ENCODE measurements around the gene CDH22. TPM values are rescaled to one million over a fixed set of nuclear protein-coding genes. Genes with fewer than 3 reads are reported as not detected.

Gene CDH22
- total RNA-seq, 1 experiment from 2014 or later: not detected

GRCh38 chr20:46343348-46343974 is 35.2 kb upstream of the CDH22 start:
- POLR2A ChIA-PET: no interaction called here

GRCh38 chr20:46342451-46343347 is 34.4 kb upstream of the CDH22 start:
- intact Hi-C loops (cut with micrococcal nuclease; ENCODE audit: unreplicated experiment) (no loop called here), in situ Hi-C loops (cut with HindIII; ENCODE audit: low pct_unique_long_range_greater_than_20kb, low sequenced_read_pairs) (no loop called here)
- H3K27me3 ChIP-seq (ENCODE audit: control insufficient read depth, insufficient read depth, low read length): peaks cover 12% of the 10 kb centered on the region
- ChIA-PET POLR2A (no interaction called here), CTCF (interaction anchor here (0.6 kb wide), 1 partner anchor 195 kb away, joined by 3 read pairs; no protein-coding TSS in a partner anchor)
- no TSS peak for BruUV-seq (replicated peaks)
- H3K4me1 ChIP-seq (ENCODE audit: control insufficient read depth, insufficient read depth, low read length): no peaks in the 10 kb centered on the region
- no peaks in the 10 kb centered on the region for H3K36me3 ChIP-seq (ENCODE audit: control insufficient read depth, insufficient read depth, low read length)
- H3K9me3 ChIP-seq (ENCODE audit: control insufficient read depth, insufficient read depth, low read depth, low read length): no peaks in the 10 kb centered on the region
- DNase-seq (ENCODE audit: low read depth, low spot score): no peak
- H3K4me3 ChIP-seq (ENCODE audit: low read depth in 2 of 2, low read length in 2 of 2): no peak overlapping the region
- TF ChIP-seq, protein P1, sequence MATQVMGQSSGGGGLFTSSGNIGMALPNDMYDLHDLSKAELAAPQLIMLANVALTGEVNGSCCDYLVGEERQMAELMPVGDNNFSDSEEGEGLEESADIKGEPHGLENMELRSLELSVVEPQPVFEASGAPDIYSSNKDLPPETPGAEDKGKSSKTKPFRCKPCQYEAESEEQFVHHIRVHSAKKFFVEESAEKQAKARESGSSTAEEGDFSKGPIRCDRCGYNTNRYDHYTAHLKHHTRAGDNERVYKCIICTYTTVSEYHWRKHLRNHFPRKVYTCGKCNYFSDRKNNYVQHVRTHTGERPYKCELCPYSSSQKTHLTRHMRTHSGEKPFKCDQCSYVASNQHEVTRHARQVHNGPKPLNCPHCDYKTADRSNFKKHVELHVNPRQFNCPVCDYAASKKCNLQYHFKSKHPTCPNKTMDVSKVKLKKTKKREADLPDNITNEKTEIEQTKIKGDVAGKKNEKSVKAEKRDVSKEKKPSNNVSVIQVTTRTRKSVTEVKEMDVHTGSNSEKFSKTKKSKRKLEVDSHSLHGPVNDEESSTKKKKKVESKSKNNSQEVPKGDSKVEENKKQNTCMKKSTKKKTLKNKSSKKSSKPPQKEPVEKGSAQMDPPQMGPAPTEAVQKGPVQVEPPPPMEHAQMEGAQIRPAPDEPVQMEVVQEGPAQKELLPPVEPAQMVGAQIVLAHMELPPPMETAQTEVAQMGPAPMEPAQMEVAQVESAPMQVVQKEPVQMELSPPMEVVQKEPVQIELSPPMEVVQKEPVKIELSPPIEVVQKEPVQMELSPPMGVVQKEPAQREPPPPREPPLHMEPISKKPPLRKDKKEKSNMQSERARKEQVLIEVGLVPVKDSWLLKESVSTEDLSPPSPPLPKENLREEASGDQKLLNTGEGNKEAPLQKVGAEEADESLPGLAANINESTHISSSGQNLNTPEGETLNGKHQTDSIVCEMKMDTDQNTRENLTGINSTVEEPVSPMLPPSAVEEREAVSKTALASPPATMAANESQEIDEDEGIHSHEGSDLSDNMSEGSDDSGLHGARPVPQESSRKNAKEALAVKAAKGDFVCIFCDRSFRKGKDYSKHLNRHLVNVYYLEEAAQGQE (IDR thresholded peaks at IDR 0.05; ENCODE audit: insufficient read depth in 1 of 2, low read depth in 2 of 2, low read length in 1 of 2): no peak
- no peak for TF ChIP-seq TCF7L2 (IDR thresholded peaks at IDR 0.05; ENCODE audit: low read depth, low read length)
- TF ChIP-seq SIN3A (IDR thresholded peaks at IDR 0.05; ENCODE audit: borderline replicate concordance, insufficient read depth, low read depth, low read length): no peak
- TF ChIP-seq POLR2AphosphoS5 (IDR thresholded peaks at IDR 0.05; ENCODE audit: low read depth, low read length): no peak
- TF ChIP-seq, protein P2, sequence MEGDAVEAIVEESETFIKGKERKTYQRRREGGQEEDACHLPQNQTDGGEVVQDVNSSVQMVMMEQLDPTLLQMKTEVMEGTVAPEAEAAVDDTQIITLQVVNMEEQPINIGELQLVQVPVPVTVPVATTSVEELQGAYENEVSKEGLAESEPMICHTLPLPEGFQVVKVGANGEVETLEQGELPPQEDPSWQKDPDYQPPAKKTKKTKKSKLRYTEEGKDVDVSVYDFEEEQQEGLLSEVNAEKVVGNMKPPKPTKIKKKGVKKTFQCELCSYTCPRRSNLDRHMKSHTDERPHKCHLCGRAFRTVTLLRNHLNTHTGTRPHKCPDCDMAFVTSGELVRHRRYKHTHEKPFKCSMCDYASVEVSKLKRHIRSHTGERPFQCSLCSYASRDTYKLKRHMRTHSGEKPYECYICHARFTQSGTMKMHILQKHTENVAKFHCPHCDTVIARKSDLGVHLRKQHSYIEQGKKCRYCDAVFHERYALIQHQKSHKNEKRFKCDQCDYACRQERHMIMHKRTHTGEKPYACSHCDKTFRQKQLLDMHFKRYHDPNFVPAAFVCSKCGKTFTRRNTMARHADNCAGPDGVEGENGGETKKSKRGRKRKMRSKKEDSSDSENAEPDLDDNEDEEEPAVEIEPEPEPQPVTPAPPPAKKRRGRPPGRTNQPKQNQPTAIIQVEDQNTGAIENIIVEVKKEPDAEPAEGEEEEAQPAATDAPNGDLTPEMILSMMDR (IDR thresholded peaks at IDR 0.05): no peak
- ATAC-seq: no peak
- no peak overlapping the region for H3K27ac ChIP-seq (ENCODE audit: low read length)

More at GRCh38 chr20:46343348-46343974, 35.2 kb upstream of the CDH22 start:
- Histone ChIP-seq H3K27ac (ENCODE audit: low read length) (no peak overlapping the region), H3K4me1 (ENCODE audit: control insufficient read depth, insufficient read depth, low read length) (no peaks in the 10 kb centered on the region), H3K9me3 (ENCODE audit: control insufficient read depth, insufficient read depth, low read depth, low read length) (no peaks in the 10 kb centered on the region), H3K27me3 (ENCODE audit: control insufficient read depth, insufficient read depth, low read length) (peaks cover 11% of the 10 kb centered on the region), H3K36me3 (ENCODE audit: control insufficient read depth, insufficient read depth, low read length) (no peaks in the 10 kb centered on the region), H3K4me3 (ENCODE audit: low read depth in 2 of 2, low read length in 2 of 2) (no peak overlapping the region)
- in situ Hi-C loops (cut with HindIII; ENCODE audit: low pct_unique_long_range_greater_than_20kb, low sequenced_read_pairs): no loop called here
- DNase-seq (ENCODE audit: low read depth, low spot score) (no peak), ATAC-seq (0 out of 2 replicates have a peak, but pooled peaks have one; percentile 14)
- no TSS peak for BruUV-seq (replicated peaks)
- intact Hi-C loops (cut with micrococcal nuclease; ENCODE audit: unreplicated experiment): no loop called here
- CTCF ChIA-PET: interaction anchor here (0.5 kb wide), 1 partner anchor 413 kb away, joined by 3 read pairs; no protein-coding TSS in a partner anchor
- TF ChIP-seq POLR2AphosphoS5 (IDR thresholded peaks at IDR 0.05; ENCODE audit: low read depth, low read length) (no peak), TCF7L2 (IDR thresholded peaks at IDR 0.05; ENCODE audit: low read depth, low read length) (no peak)
- TF ChIP-seq, protein P1 (IDR thresholded peaks at IDR 0.05; ENCODE audit: insufficient read depth in 1 of 2, low read depth in 2 of 2, low read length in 1 of 2): no peak
- TF ChIP-seq, protein P2 (IDR thresholded peaks at IDR 0.05): no peak
